Gastroesophageal sphincter (tissue), 4 donors: Measurements from ENCODE around the gene CHMP5. TPM values are rescaled to one million over a fixed set of nuclear protein-coding genes. Genes with fewer than 3 reads are reported as not detected.

Experiments
- ATAC-seq: fragments of 150-250 bp; one replicate; pipeline ENCODE4 v1.9.1; 2016; ENCODE audit warnings: mild to moderate bottlenecking, moderate library complexity
- H3K27ac ChIP-seq, 4 donors: fragments of 200-600 bp; sonication (generic) in 3 of 4; 1 replicate in 3 of 4; 2 replicates in 1 of 4; pipeline ENCODE4 v1.5.1; 2016 to 2019
- H3K27me3 ChIP-seq: fragments of 200-600 bp; sonication (generic); one replicate; pipeline ENCODE4 v1.5.1; 2019
- H3K36me3 ChIP-seq, 2 donors: fragments of 200-600 bp; sonication (generic); one replicate each; pipeline ENCODE4 v1.5.1; 2019; ENCODE audit warnings: control low read depth in 1 of 2
- H3K4me1 ChIP-seq, 3 donors: fragments of 200-600 bp; sonication (generic); 1 replicate in 2 of 3; 2 replicates in 1 of 3; pipeline ENCODE4 v1.5.1; 2016 to 2019; ENCODE audit warnings: control low read depth in 2 of 3
- H3K4me3 ChIP-seq, 2 donors: fragments of 200-600 bp; sonication (generic); one replicate each; pipeline ENCODE4 v1.5.1; 2019; ENCODE audit warnings: mild to moderate bottlenecking in 1 of 2, moderate library complexity in 1 of 2
- H3K9me3 ChIP-seq, 3 donors: fragments of 200-600 bp; sonication (generic); one replicate each; pipeline ENCODE4 v1.5.1; 2017 to 2019; ENCODE audit warnings: control low read depth in 2 of 3
- CTCF ChIP-seq, 4 experiments: fragments of 200-600 bp in 2 of 4; fragments of 450-650 bp in 2 of 4; sonication (generic) in 1 of 4; IDR thresholded peaks; one replicate each; pipeline ENCODE4 v1.5.1; 2017 to 2019; ENCODE audit warnings: antibody characterized with exemption in 4 of 4, mild to moderate bottlenecking in 2 of 4, moderate library complexity in 2 of 4
- EP300 ChIP-seq: sonication (generic); formaldehyde crosslinking; IDR thresholded peaks from one replicate; pipeline ENCODE4 v1.6.1; 2017; ENCODE audit warnings: antibody characterized with exemption, mild to moderate bottlenecking
- POLR2A ChIP-seq, 2 donors: fragments of 450-650 bp; IDR thresholded peaks; one replicate each; pipeline ENCODE4 v1.6.1; 2017; ENCODE audit warnings: antibody characterized with exemption in 2 of 2, mild to moderate bottlenecking in 2 of 2, moderate library complexity in 1 of 2
- POLR2AphosphoS5 ChIP-seq: sonication (generic); formaldehyde crosslinking; IDR thresholded peaks from one replicate; pipeline ENCODE4 v1.6.1; 2017; ENCODE audit warnings: antibody characterized with exemption
- WGBS, 2 donors: methylation state at CpG; one replicate each; pipeline ENCODE4 v1.1.5; 2018; ENCODE audit warnings: low coverage in 1 of 2; 5-methylcytosine and 5-hydroxymethylcytosine counted together
- total RNA-seq, 4 donors: library from RNA; depleted of rRNA; stranded (reverse); fragments of >200 nt; gene quantifications; one replicate each; pipeline ENCODE4 v1.1.0, GENCODE V29; 2016

CHMP5 gene
- total RNA-seq, 4 donors from 2014 or later: 45.6 to 89.0 (median 59.3) TPM

GRCh38 chr9:33229359-33230114 is 35.3 kb upstream of the CHMP5 start:
- ATAC-seq: no peak
- H3K9me3 ChIP-seq: no peaks in the 10 kb centered on the region
- H3K4me1 ChIP-seq: peaks cover 0 to 8% (median 0%) of the 10 kb centered on the region in 3 donors
- H3K27ac ChIP-seq: no peak overlapping the region
- H3K36me3 ChIP-seq: no peaks in the 10 kb centered on the region
- H3K27me3 ChIP-seq: no peaks in the 10 kb centered on the region
- H3K4me3 ChIP-seq: no peak overlapping the region
- 69 to 85% methylated on average over 7 to 8 of the region's 9 CpGs for WGBS, 2 donors
- TF ChIP-seq POLR2AphosphoS5 (no peak), EP300 (no peak), POLR2A (IDR thresholded peaks at IDR 0.05) (no peak), CTCF (IDR thresholded peaks at IDR 0.05) (no peak)

- Histone ChIP-seq H3K27me3 (peaks cover 8% of the 10 kb centered on the region), H3K9me3 (no peaks in the 10 kb centered on the region), H3K4me3 (no peak overlapping the region), H3K4me1 (no peaks in the 10 kb centered on the region), H3K36me3 (no peaks in the 10 kb centered on the region), H3K27ac (no peak overlapping the region)
- no peak for ATAC-seq
- WGBS, 2 donors: 82 to 87% methylated on average over 7 to 12 of the region's 13 CpGs
- TF ChIP-seq POLR2A (IDR thresholded peaks at IDR 0.05) (no peak), POLR2AphosphoS5 (no peak), EP300 (no peak), CTCF (IDR thresholded peaks at IDR 0.05) (no peak)
These were observed 33.9 kb upstream of the CHMP5 start for GRCh38 chr9:33230756-33231622.

- Histone ChIP-seq H3K36me3 (no peaks in the 10 kb centered on the region), H3K9me3 (no peaks in the 10 kb centered on the region), H3K27me3 (peaks cover 8% of the 10 kb centered on the region), H3K27ac (no peak overlapping the region), H3K4me3 (no peak overlapping the region), H3K4me1 (no peaks in the 10 kb centered on the region)
- no peak for ATAC-seq
- WGBS, 2 donors: 67 to 80% methylated on average over 2 of the region's 2 CpGs
- TF ChIP-seq POLR2AphosphoS5: no peak
- TF ChIP-seq CTCF (IDR thresholded peaks at IDR 0.05): no peak
- no peak for TF ChIP-seq POLR2A (IDR thresholded peaks at IDR 0.05)
- TF ChIP-seq EP300: no peak
These were observed 33.3 kb upstream of the CHMP5 start for GRCh38 chr9:33231623-33231942.

- WGBS, 2 donors: 75 to 85% methylated on average over 6 of the region's 6 CpGs
- H3K27ac ChIP-seq: no peak overlapping the region
- no peaks in the 10 kb centered on the region for H3K36me3 ChIP-seq
- peaks cover 8% of the 10 kb centered on the region for H3K27me3 ChIP-seq
- TF ChIP-seq POLR2AphosphoS5: no peak
- TF ChIP-seq CTCF (IDR thresholded peaks at IDR 0.05): no peak
- H3K4me3 ChIP-seq: no peak overlapping the region
- no peaks in the 10 kb centered on the region for H3K4me1 ChIP-seq
- no peak for ATAC-seq
- no peaks in the 10 kb centered on the region for H3K9me3 ChIP-seq
These were observed 32.0 kb upstream of the CHMP5 start for GRCh38 chr9:33232815-33233214.
